Activated T-cell treated with anti-CD3 and anti-CD28 coated beads, Interleukin-2, amount 50 U/mL, for 24 hours (primary cell): Measurements from ENCODE around the gene SCUBE1.

ENCODE experiments used
- DNase-seq: peaks from one replicate; pipeline ENCODE4 v3.0.0-alpha.2; 2020
- H3K27ac Mint-ChIP-seq: 2 replicates; pipeline ENCODE4 v1.8.0; 2020; ENCODE audit warnings: mild to moderate bottlenecking, mixed read lengths
- H3K27me3 Mint-ChIP-seq: 2 replicates; pipeline ENCODE4 v1.8.0; 2020; ENCODE audit warnings: mixed read lengths
- H3K36me3 Mint-ChIP-seq: 2 replicates; pipeline ENCODE4 v1.8.0; 2020; ENCODE audit warnings: low read depth, mixed read lengths
- H3K4me1 Mint-ChIP-seq: 2 replicates; pipeline ENCODE4 v1.8.0; 2020; ENCODE audit warnings: low read depth, mixed read lengths
- H3K4me3 Mint-ChIP-seq: 2 replicates; pipeline ENCODE4 v1.8.0; 2020; ENCODE audit warnings: mild to moderate bottlenecking, moderate library complexity, mixed read lengths
- H3K9me3 Mint-ChIP-seq: 2 replicates; pipeline ENCODE4 v1.8.0; 2020; ENCODE audit warnings: mixed read lengths

The SCUBE1 gene

DNA sequence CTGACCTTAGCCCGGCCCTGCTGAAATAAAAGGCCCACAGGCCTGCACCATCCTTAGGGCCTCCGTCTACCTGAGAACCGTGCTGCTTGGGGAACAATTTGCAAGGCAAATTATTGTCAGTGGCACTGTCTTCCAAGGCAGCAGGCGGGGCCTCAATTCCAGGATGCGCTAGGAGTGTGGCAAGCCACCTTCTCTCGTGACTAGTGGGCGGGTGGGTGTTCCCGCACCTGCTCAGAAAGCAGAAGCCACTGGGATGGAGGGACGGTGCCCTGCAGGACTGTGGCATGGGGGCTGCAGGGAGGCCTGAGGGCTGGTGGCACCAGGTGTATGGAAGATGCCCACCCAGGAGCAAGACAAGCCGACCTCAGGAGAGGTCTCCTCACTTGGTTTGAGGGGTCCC, 97.5 kb downstream of the SCUBE1 start:
- Mint-ChIP-seq H3K36me3 (no peaks in the 10 kb centered on the region), H3K4me3 (no peak overlapping the region), H3K27me3 (no peaks in the 10 kb centered on the region), H3K4me1 (no peaks in the 10 kb centered on the region), H3K9me3 (no peaks in the 10 kb centered on the region), H3K27ac (no peak overlapping the region)
- no peak for DNase-seq

- Mint-ChIP-seq H3K27me3 (no peaks in the 10 kb centered on the region), H3K4me3 (no peak overlapping the region), H3K4me1 (no peaks in the 10 kb centered on the region), H3K9me3 (no peaks in the 10 kb centered on the region), H3K27ac (no peak overlapping the region), H3K36me3 (no peaks in the 10 kb centered on the region)
- no peak for DNase-seq
These were observed 98.2 kb downstream of the SCUBE1 start for GRCh38 chr22:43244803-43245527.

DNA sequence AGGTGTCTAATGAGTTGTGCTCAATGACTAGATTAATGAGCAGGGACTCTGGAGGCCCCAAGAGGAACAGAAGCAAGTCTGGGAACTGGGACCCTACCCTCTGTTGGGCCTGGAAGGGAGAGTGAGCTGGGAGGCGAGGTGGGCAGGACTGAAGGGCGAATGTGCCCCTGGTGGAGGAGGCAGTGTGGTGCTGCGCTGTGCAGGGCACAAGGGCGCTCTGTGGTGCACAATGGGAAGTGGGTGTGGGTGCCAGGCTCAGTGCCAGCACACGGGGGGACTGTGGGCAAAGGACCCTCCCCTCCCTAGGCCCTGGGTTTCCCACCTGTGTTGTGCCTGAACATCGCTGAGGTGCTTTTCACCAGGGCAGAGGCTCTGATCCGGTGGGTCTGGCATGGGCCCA, 98.8 kb downstream of the SCUBE1 start:
- H3K36me3 Mint-ChIP-seq: no peaks in the 10 kb centered on the region
- no peak overlapping the region for H3K27ac Mint-ChIP-seq
- H3K27me3 Mint-ChIP-seq: no peaks in the 10 kb centered on the region
- no peak for DNase-seq
- no peaks in the 10 kb centered on the region for H3K4me1 Mint-ChIP-seq
- H3K9me3 Mint-ChIP-seq: no peaks in the 10 kb centered on the region
- no peak overlapping the region for H3K4me3 Mint-ChIP-seq

DNA sequence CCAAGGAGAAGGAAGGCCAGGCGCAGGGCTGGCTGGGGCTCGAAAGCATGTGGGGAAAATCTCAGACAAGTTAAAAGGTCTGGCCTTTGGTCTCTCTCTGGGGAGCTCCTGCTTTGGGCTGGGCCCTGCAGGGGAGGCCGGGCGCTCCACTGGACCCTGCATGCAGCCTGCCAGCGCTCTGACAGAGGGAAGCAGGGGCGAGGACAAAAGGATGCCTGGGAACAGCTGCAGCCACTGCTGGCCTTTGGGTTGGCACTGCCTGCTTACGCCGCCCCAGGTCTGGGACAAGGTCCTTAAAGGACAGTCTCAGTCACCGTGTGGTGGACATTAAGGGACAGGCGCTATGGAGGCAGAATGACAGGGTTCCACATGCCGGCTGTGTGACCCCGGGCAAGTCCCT, 99.8 kb downstream of the SCUBE1 start:
- no peaks in the 10 kb centered on the region for H3K36me3 Mint-ChIP-seq
- no peaks in the 10 kb centered on the region for H3K9me3 Mint-ChIP-seq
- no peak for DNase-seq
- H3K4me1 Mint-ChIP-seq: no peaks in the 10 kb centered on the region
- H3K27me3 Mint-ChIP-seq: peaks cover 5% of the 10 kb centered on the region
- H3K27ac Mint-ChIP-seq: no peak overlapping the region
- H3K4me3 Mint-ChIP-seq: no peak overlapping the region

DNA sequence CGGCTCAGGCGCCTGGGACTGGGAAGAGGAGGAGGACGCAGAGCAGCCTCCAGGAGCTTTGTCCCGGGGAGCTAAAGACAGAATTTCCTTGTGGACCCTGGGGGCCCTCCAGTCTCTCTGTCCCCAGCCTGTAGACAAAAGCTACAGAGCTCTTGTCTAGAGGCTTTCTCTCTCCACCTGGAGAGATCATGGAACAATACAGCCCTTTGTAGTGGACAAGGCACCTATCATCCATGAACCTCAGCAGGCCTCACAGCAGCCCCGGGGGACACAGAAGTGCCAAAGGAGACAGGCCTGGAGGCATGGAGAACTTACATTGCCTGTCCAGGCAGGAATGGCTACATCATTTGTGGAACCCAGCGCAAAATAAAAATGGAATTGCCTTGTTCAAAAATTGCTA, 100.5 kb downstream of the SCUBE1 start:
- H3K27me3 Mint-ChIP-seq: peaks cover 5% of the 10 kb centered on the region
- H3K36me3 Mint-ChIP-seq: no peaks in the 10 kb centered on the region
- DNase-seq: no peak
- no peak overlapping the region for H3K27ac Mint-ChIP-seq
- H3K4me1 Mint-ChIP-seq: no peaks in the 10 kb centered on the region
- no peak overlapping the region for H3K4me3 Mint-ChIP-seq
- H3K9me3 Mint-ChIP-seq: no peaks in the 10 kb centered on the region

DNA sequence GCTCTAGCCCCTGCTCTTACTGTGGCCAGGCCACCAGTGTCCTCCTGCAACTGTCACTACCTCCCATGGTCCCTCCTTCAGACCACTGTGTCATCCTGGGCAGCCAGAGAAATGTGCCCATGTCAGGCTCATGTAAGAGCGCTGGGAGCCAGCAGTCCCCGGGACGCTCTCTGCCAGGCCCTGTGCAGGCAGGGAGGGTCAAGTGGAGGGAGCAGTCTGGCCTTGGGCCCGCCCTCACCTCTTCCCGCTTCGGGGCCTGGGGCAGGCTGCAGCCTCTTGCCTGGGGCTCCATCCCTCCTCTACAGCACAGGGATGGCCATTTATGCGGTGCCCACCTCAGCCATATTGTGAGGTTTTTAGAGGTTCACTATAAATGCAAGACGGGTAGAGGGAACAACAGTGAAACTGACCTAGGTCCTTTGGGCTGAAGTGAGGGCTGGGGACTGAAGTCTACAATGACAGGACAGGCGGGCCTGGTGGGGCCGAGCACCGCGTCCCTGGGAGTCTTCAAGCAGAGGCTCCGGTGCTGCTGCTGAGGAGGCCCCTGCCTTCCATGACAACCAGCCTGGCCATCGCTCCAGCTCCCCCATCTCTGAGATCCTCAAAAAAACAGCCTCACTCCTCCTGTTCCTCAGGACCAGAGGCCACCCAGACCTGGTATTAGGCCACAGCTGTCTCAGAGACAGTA, 101.3 kb downstream of the SCUBE1 start:
- peaks cover 5% of the 10 kb centered on the region for H3K27me3 Mint-ChIP-seq
- H3K27ac Mint-ChIP-seq: no peak overlapping the region
- no peaks in the 10 kb centered on the region for H3K36me3 Mint-ChIP-seq
- H3K9me3 Mint-ChIP-seq: no peaks in the 10 kb centered on the region
- H3K4me1 Mint-ChIP-seq: no peaks in the 10 kb centered on the region
- H3K4me3 Mint-ChIP-seq: no peak overlapping the region
- no peak for DNase-seq

DNA sequence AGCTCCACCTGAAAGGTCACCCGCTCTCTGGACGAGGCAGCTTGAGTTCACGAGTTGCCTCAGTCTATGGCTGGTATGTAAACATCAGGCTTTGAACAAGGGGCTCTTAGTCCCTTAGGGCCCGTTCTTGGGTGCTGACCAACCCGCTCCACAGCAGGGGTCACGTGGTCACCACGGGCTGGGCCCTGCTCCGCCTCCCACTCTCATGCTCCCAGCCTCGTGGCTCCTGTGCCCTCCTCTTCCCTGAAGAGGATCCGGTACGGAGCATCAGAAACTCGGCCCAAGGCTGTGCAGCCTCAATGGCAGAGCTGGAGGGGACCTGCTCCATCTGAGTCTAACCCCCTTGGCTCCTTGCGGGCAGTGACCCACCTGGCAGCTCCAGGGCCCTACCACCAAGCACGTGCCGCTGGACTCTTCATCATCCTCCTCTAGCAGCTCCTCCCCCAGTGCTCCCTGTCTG, 102.0 kb downstream of the SCUBE1 start:
- DNase-seq: no peak
- Mint-ChIP-seq H3K27ac (no peak overlapping the region), H3K27me3 (peaks cover 5% of the 10 kb centered on the region), H3K9me3 (no peaks in the 10 kb centered on the region), H3K4me1 (no peaks in the 10 kb centered on the region), H3K36me3 (no peaks in the 10 kb centered on the region), H3K4me3 (no peak overlapping the region)

- Mint-ChIP-seq H3K4me1 (no peaks in the 10 kb centered on the region), H3K4me3 (no peak overlapping the region), H3K27ac (no peak overlapping the region), H3K27me3 (peaks cover 5% of the 10 kb centered on the region), H3K36me3 (no peaks in the 10 kb centered on the region), H3K9me3 (no peaks in the 10 kb centered on the region)
- DNase-seq: no peak
These were observed 102.6 kb downstream of the SCUBE1 start for GRCh38 chr22:43240614-43241013.

DNA sequence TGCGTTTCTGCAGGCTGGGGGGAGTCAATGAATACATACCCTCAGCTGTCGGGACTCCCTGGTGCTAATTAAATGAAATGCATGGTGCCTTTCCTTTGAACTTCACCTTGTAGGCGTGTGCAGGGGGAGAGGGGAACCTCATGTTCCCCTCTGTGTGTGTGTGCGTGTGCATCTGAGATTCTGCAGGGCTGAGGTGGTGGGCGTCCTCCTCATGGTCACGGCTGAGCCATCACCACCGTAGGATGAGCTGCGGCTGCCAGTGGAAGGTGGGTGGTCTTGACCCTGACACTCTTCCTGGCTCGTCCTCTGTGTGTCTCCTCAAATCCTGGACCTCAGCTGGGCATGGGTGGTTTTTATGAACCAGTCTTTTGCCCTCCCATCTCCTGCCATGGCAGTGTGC, 103.2 kb downstream of the SCUBE1 start:
- no peak overlapping the region for H3K27ac Mint-ChIP-seq
- no peak for DNase-seq
- no peaks in the 10 kb centered on the region for H3K36me3 Mint-ChIP-seq
- H3K4me1 Mint-ChIP-seq: no peaks in the 10 kb centered on the region
- H3K9me3 Mint-ChIP-seq: no peaks in the 10 kb centered on the region
- H3K4me3 Mint-ChIP-seq: no peak overlapping the region
- H3K27me3 Mint-ChIP-seq: peaks cover 5% of the 10 kb centered on the region

GRCh38 chr22:43239193-43239780, 103.9 kb downstream of the SCUBE1 start:
- peaks cover 5% of the 10 kb centered on the region for H3K27me3 Mint-ChIP-seq
- H3K4me1 Mint-ChIP-seq: no peaks in the 10 kb centered on the region
- no peaks in the 10 kb centered on the region for H3K9me3 Mint-ChIP-seq
- no peak overlapping the region for H3K27ac Mint-ChIP-seq
- DNase-seq: no peak
- no peaks in the 10 kb centered on the region for H3K36me3 Mint-ChIP-seq
- no peak overlapping the region for H3K4me3 Mint-ChIP-seq

DNA sequence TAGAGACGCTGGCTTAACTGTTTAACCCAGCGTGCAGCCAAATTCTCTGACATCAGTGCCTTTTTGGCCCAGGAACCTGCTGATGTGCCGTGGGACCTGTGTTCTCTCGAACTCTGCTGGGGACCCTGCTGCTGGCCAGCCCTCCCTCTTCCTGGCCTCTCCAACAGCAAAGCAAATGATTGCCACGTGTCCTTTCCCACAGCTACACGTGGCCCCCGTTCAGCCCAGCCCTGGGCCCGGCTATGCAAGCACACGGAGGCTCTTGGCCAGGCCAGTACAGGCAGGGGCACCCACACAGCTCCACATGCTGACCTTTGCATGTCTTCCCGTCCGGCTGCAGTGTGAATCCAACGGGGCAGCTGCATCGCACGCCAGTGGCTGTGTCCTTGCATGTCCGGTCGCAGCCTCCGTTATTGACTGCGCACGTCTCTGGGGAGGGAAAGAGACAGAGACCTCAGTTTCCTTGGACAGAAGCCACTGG, 104.6 kb downstream of the SCUBE1 start:
- H3K9me3 Mint-ChIP-seq: no peaks in the 10 kb centered on the region
- no peaks in the 10 kb centered on the region for H3K36me3 Mint-ChIP-seq
- H3K27me3 Mint-ChIP-seq: peaks cover 5% of the 10 kb centered on the region
- no peak overlapping the region for H3K4me3 Mint-ChIP-seq
- no peaks in the 10 kb centered on the region for H3K4me1 Mint-ChIP-seq
- no peak for DNase-seq
- no peak overlapping the region for H3K27ac Mint-ChIP-seq

GRCh38 chr22:43237280-43237679, 105.9 kb downstream of the SCUBE1 start:
- H3K36me3 Mint-ChIP-seq: no peaks in the 10 kb centered on the region
- no peak for DNase-seq
- H3K9me3 Mint-ChIP-seq: no peaks in the 10 kb centered on the region
- peaks cover 5% of the 10 kb centered on the region for H3K27me3 Mint-ChIP-seq
- no peak overlapping the region for H3K4me3 Mint-ChIP-seq
- H3K4me1 Mint-ChIP-seq: no peaks in the 10 kb centered on the region
- no peak overlapping the region for H3K27ac Mint-ChIP-seq

DNA sequence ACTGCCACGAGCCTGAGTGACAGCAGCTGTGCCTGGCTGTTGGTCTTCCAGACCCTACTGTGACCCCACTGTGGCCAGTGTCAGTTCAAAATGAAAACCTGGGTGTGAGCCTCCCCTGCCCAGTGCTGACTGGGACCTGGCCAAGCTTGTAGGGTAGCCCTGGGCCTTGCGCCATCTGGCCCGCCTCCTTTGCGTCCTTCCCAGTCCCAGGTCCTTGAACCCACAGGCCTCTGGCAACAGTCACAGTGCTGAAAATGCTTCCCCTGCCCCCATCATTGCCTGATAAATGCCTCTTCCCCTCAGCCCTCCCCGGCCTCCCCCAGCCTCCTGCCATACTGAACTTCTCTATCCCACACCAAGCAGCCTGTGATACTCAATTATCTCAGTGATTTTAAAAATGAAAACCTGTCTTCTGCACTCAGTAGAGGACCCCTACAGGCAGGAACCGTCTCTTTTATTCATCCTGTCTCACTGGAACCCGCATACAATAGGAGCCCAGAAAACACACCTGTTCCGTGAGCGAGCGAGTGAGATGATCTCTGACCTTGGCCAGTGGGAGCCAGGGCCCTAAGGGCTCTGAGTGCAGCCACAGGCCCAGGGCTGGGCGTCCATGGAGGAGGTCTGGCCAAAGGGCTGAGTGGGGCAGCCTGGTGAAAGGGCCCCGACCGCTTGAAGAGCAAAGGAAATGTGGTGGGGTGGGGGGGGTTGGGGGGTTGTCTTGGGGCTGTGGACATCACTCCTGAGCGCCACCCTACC, 106.6 kb downstream of the SCUBE1 start:
- Mint-ChIP-seq H3K4me3 (no peak overlapping the region), H3K9me3 (no peaks in the 10 kb centered on the region), H3K36me3 (no peaks in the 10 kb centered on the region), H3K4me1 (no peaks in the 10 kb centered on the region), H3K27me3 (peaks cover 5% of the 10 kb centered on the region), H3K27ac (no peak overlapping the region)
- no peak for DNase-seq

- H3K27me3 Mint-ChIP-seq: peaks cover 5% of the 10 kb centered on the region
- H3K4me3 Mint-ChIP-seq: no peak overlapping the region
- no peaks in the 10 kb centered on the region for H3K9me3 Mint-ChIP-seq
- DNase-seq: no peak
- no peaks in the 10 kb centered on the region for H3K4me1 Mint-ChIP-seq
- no peaks in the 10 kb centered on the region for H3K36me3 Mint-ChIP-seq
- H3K27ac Mint-ChIP-seq: no peak overlapping the region
These were observed 107.4 kb downstream of the SCUBE1 start for GRCh38 chr22:43235445-43236409.
